ENCODE data around the gene COL15A1.

- TF ChIP-seq POLR2A (IDR thresholded peaks at IDR 0.05; ENCODE audit: extremely low read depth, insufficient read length) = no peak
- TF ChIP-seq MAX (IDR thresholded peaks at IDR 0.05; ENCODE audit: low read depth, low read length) = no peak
- TF ChIP-seq CTCF (IDR thresholded peaks at IDR 0.05; ENCODE audit: low read depth, low read length) = no peak
Observed at GRCh38 chr9:98964911-98965336, 21.2 kb downstream of the COL15A1 start.
